Amniotic epithelial cell (primary cell): ENCODE measurements around the gene WNK3.
A peak's percentile ranks its signal among the peaks of the same experiment; 100 is the strongest.

ENCODE experiments used
- DNase-seq: peaks from one replicate; pipeline ENCODE4 v3.0.0-alpha.2; 2010; ENCODE audit warnings: low read depth

WNK3 gene

GRCh38 chrX:54166915-54167314 lies 190.9 kb downstream of the WNK3 start:
- DNase-seq = peak; percentile 24

- DNase-seq = no peak
These were observed 200.3 kb downstream of the WNK3 start for GRCh38 chrX:54157561-54157960.
